Endothelial cell of umbilical vein (primary cell): ENCODE data around the gene ZNRF3. TPM values are rescaled to one million over a fixed set of nuclear protein-coding genes. Genes with fewer than 3 reads are reported as not detected.

Source experiments
- BruUV-seq: library from RNA; stranded (reverse); fragments of 400-500 nt; replicated peaks from 2 replicates; lab custom pipeline; 2021; lab: Mats Ljungman, UMichigan
- CTCF ChIA-PET: fragments of 300-600, 350-600 bp; sonication (Branson Sonifier 250); formaldehyde crosslinking; loops from one replicate; lab custom pipeline; 2021; ENCODE audit warnings: antibody characterized with exemption, inconsistent platforms; lab: Charles Lee
- POLR2A ChIA-PET: fragments of 300-600, 350-600 bp; sonication (Branson Sonifier 250); formaldehyde crosslinking; loops from one replicate; lab custom pipeline; 2021; ENCODE audit warnings: antibody characterized with exemption, inconsistent platforms; lab: Charles Lee
- DNase-seq: peaks from one replicate; pipeline ENCODE4 v3.0.0-alpha.2; 2011; ENCODE audit warnings: low read depth, low spot score
- FAIRE-seq: peaks from 2 replicates; lab custom pipeline; 2011; peaks lifted over from hg19 to GRCh38; lab: Jason Lieb, UNC
- H2AFZ ChIP-seq: 2 replicates; pipeline ENCODE4 v1.6.0; 2012; ENCODE audit warnings: low read depth, low read length, control low read depth, inconsistent platforms
- H3K27ac ChIP-seq: 2 replicates; pipeline ENCODE4 v1.5.1; 2011; ENCODE audit warnings: low read depth, mild to moderate bottlenecking, control low read depth, low read length, moderate library complexity; ENCODE audit not compliant: insufficient read depth
- H3K27me3 ChIP-seq, 2 experiments: 2 replicates each; pipeline versions ENCODE4 v1.6.0 to v1.6.1; 2011; ENCODE audit warnings: low read length in 2 of 2, mixed read lengths in 1 of 2; ENCODE audit not compliant: control insufficient read depth in 2 of 2, insufficient read depth in 2 of 2
- H3K36me3 ChIP-seq, 2 experiments: 2 replicates in 1 of 2; 3 replicates in 1 of 2; pipeline ENCODE4 v1.5.1; 2011; ENCODE audit warnings: low read length in 2 of 2, mild to moderate bottlenecking in 1 of 2, moderate library complexity in 1 of 2; ENCODE audit not compliant: control insufficient read depth in 2 of 2, insufficient read depth in 2 of 2; ENCODE audit errors: extremely low read depth in 1 of 2
- H3K4me1 ChIP-seq: 3 replicates; pipeline ENCODE4 v1.5.1; 2011; ENCODE audit warnings: mild to moderate bottlenecking, low read length; ENCODE audit not compliant: control insufficient read depth, insufficient read depth; ENCODE audit errors: extremely low read depth
- H3K4me2 ChIP-seq: 2 replicates; pipeline ENCODE4 v1.6.1; 2011; ENCODE audit warnings: low read length, control low read depth, mixed read lengths; ENCODE audit not compliant: insufficient read depth
- H3K4me3 ChIP-seq, 3 experiments: fragments of 200-600 bp in 1 of 3; sonication (generic), shearing (Covaris generic) in 1 of 3; replicated peaks in 1 of 3; 2 replicates each; pipeline ENCODE4 v1.5.1; 2011 to 2016; ENCODE audit warnings: control low read depth in 3 of 3, low read length in 3 of 3, mild to moderate bottlenecking in 2 of 3, inconsistent platforms in 1 of 3, low read depth in 1 of 3, moderate library complexity in 1 of 3; ENCODE audit not compliant: insufficient read depth in 1 of 3
- H3K79me2 ChIP-seq: 2 replicates; pipeline ENCODE4 v1.6.0; 2012; ENCODE audit warnings: low read length, inconsistent platforms; ENCODE audit not compliant: control insufficient read depth, insufficient read depth
- H3K9ac ChIP-seq: replicated peaks from 2 replicates; pipeline ENCODE3; 2011; ENCODE audit warnings: low read length, control low read depth; ENCODE audit not compliant: insufficient read depth; ENCODE audit errors: extremely low read depth
- H3K9me1 ChIP-seq: replicated peaks from 3 replicates; pipeline ENCODE4 v1.6.0; 2011; ENCODE audit warnings: mild to moderate bottlenecking, low read length; ENCODE audit not compliant: control insufficient read depth, insufficient read depth; ENCODE audit errors: extremely low read depth
- H3K9me3 ChIP-seq: replicated peaks from 2 replicates; pipeline ENCODE4 v1.5.1; 2012; ENCODE audit warnings: low read length, inconsistent platforms; ENCODE audit not compliant: control insufficient read depth, insufficient read depth
- H4K20me1 ChIP-seq: replicated peaks from 2 replicates; pipeline ENCODE3; 2011; ENCODE audit warnings: mild to moderate bottlenecking, low read length; ENCODE audit not compliant: control insufficient read depth, insufficient read depth; ENCODE audit errors: extremely low read depth
- CTCF ChIP-seq, 2 donors: IDR thresholded peaks; 1 replicate in 1 of 2; 2 replicates in 1 of 2; pipeline ENCODE4 v1.5.1; 2011; ENCODE audit warnings: low read length in 2 of 2, mild to moderate bottlenecking in 2 of 2, moderate library complexity in 2 of 2, control low read depth in 1 of 2, inconsistent platforms in 1 of 2, low read depth in 1 of 2; ENCODE audit not compliant: insufficient read depth in 1 of 2; ENCODE audit errors: extremely low read depth in 1 of 2
- EZH2 ChIP-seq: IDR thresholded peaks from 2 replicates; pipeline ENCODE4 v1.6.1; 2012; ENCODE audit warnings: borderline replicate concordance, low read depth, mild to moderate bottlenecking, moderate library complexity, low read length, inconsistent platforms; ENCODE audit not compliant: severe bottlenecking
- FOS ChIP-seq: IDR thresholded peaks from 2 replicates; pipeline ENCODE4 v1.6.1; 2011; ENCODE audit warnings: mild to moderate bottlenecking, low read length, moderate library complexity, borderline replicate concordance; ENCODE audit not compliant: insufficient read depth
- GATA2 ChIP-seq: IDR thresholded peaks from 2 replicates; pipeline ENCODE4 v1.7.0; 2011; ENCODE audit warnings: low read depth, mild to moderate bottlenecking, moderate library complexity, mixed read lengths, low read length; ENCODE audit not compliant: insufficient read length, insufficient read depth
- JUN ChIP-seq: IDR thresholded peaks from 2 replicates; pipeline ENCODE4 v1.6.1; 2011; ENCODE audit warnings: borderline replicate concordance, low read depth; ENCODE audit not compliant: insufficient read length, insufficient read depth
- MYC ChIP-seq: IDR thresholded peaks from one replicate; pipeline ENCODE4 v1.6.1; 2011; ENCODE audit warnings: mild to moderate bottlenecking, low read depth, low read length
- POLR2A ChIP-seq: IDR thresholded peaks from 2 replicates; pipeline ENCODE4 v1.6.1; 2012; ENCODE audit warnings: low read depth, mild to moderate bottlenecking, control low read depth, low read length
- POLR2AphosphoS5 ChIP-seq: IDR thresholded peaks from 2 replicates; pipeline ENCODE4 v1.6.1; 2012; ENCODE audit warnings: low read depth, mild to moderate bottlenecking, control low read depth, low read length, moderate library complexity; ENCODE audit not compliant: insufficient read depth
- dilution Hi-C: fragments of 300-500 bp; cut with MboI; formaldehyde crosslinking; loops from one replicate; pipeline ENCODE4 v1.15.0; 2019; ENCODE audit warnings: low sequenced_read_pairs; ENCODE audit not compliant: extremely low pct_ligation_motif_present
- intact Hi-C: fragments of 100-400 bp; cut with micrococcal nuclease; formaldehyde crosslinking; loops from one replicate; pipeline ENCODE4 v1.10.0; 2022
- polyA plus RNA-seq, 4 experiments: library from polyadenylated mRNA; depleted of rRNA in 3 of 4; stranded (reverse) in 3 of 4; unstranded in 1 of 4; fragments of >200 nt; gene quantifications; 2 replicates each; pipeline versions ENCODE4 v1.2.1 to v1.2.3, GENCODE V29; 2011 to 2012; ENCODE audit warnings: missing spikeins in 1 of 4
- total RNA-seq: library from RNA; stranded (reverse); gene quantifications from 2 replicates; pipeline ENCODE4 v1.2.3, GENCODE V29; 2021
- TF ChIP-seq, protein P1 (sequence below): IDR thresholded peaks from 2 replicates; pipeline ENCODE4 v1.6.1; 2011; ENCODE audit not compliant: insufficient read depth, insufficient read length

ZNRF3 gene
- total and polyA plus RNA-seq, 2 donors (not counting 3 experiments of a cell fraction or from before 2014, with no cell fraction given): 2.7 to 5.2 TPM

- no peaks in the 10 kb centered on the region for H4K20me1 ChIP-seq
- no peaks in the 10 kb centered on the region for H3K9me3 ChIP-seq
- no TSS peak for BruUV-seq
- DNase-seq (no peak), FAIRE-seq (no peak)
- no peak overlapping the region for H2AFZ ChIP-seq
- H3K36me3 ChIP-seq: no peaks in the 10 kb centered on the region
- no peak overlapping the region for H3K27ac ChIP-seq
- no peaks in the 10 kb centered on the region for H3K79me2 ChIP-seq
- H3K4me3 ChIP-seq: no peak overlapping the region
- no peak overlapping the region for H3K4me2 ChIP-seq
- POLR2A ChIA-PET: no interaction called here
- H3K4me1 ChIP-seq: no peaks in the 10 kb centered on the region
- H3K27me3 ChIP-seq: peaks cover 10 to 17% of the 10 kb centered on the region in 2 experiments
- CTCF ChIA-PET: no interaction called here
- dilution Hi-C loops (no loop called here), intact Hi-C loops (no loop called here)
- H3K9ac ChIP-seq: no peak overlapping the region
- TF ChIP-seq GATA2: no peak
- no peak for TF ChIP-seq MYC
- no peak for TF ChIP-seq EZH2
- TF ChIP-seq POLR2AphosphoS5: no peak
- TF ChIP-seq FOS: no peak
- TF ChIP-seq, protein P1, sequence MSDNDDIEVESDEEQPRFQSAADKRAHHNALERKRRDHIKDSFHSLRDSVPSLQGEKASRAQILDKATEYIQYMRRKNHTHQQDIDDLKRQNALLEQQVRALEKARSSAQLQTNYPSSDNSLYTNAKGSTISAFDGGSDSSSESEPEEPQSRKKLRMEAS: no peak
- TF ChIP-seq JUN: no peak
- TF ChIP-seq CTCF (IDR thresholded peaks at IDR 0.05; ENCODE audit: extremely low read depth in 1 of 2, insufficient read depth in 1 of 2, low read depth in 1 of 2, low read length in 2 of 2): no peak
- TF ChIP-seq POLR2A: no peak
- H3K9me1 ChIP-seq: no peaks in the 10 kb centered on the region
Measured at GRCh38 chr22:29090039-29090438, 206.7 kb downstream of the ZNRF3 start.
